Dermis lymphatic vessel endothelial cell (primary cell): ENCODE measurements around the gene NXF1. TPM values are rescaled to one million over a fixed set of nuclear protein-coding genes. Genes with fewer than 3 reads are reported as not detected.

ENCODE experiments used
- total RNA-seq: library from RNA; depleted of rRNA; stranded (reverse); fragments of >200 nt; gene quantifications from 2 replicates; pipeline ENCODE4 v1.2.1, GENCODE V29; 2014

The NXF1 gene
- total RNA-seq = 15.1 and 15.6 TPM in 2 replicates

GRCh38 chr11:62805076-62805892, at the start of gene NXF1:
TSS of gene NXF1 (minus strand) at chr11:62805440. CDS start at chr11:62805356, 84 bp downstream.

GRCh38 chr11:62839050-62839945, 34.1 kb upstream of the NXF1 start, which contains the start of gene WDR74:
TSS of gene WDR74 (minus strand) at chr11:62839590. CDS start at chr11:62839570, 20 bp downstream.

DNA sequence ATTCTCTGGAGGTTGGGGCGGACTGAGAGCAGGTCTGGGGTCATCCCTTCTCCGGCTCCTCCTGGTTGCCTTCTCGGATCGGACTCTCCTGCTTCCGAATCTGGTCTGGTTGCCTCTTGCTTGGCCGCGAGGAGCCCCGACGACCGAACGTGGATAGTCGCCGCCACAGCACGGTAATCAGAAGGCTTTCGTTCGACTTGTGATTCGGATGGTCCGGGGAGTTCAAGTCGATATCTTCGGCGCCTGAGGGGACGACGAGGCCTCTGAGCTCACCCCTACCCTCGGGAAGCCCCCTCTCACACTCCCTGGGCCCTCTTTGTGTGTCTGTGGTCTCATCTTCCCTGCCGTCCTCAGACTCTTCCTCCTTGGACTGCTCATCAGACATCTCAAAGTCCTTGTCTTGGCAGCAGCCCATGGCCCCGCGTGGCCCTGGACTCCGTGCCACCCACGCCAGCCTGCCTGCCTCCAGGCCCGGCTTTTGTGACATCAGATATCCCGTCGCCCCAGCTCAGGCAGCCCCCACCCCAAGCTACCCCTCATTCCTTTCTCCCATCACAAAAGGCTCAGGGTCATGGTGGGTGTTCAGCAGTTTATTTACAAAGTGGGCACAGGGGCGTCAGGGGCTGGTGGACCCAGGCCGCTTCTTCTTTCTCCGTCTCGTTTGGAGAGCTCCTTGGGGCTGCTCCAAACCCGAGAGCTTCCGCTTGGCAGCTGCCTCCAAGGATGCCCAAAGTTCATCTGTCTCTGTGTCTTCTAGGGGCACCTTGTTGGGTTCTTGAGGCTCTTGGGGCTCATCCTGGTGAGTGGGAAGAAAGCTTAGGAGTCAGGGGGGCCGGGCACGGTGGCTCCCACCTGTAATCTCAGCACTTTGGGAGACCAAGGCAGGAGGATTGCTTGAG, 27.3 kb upstream of the NXF1 start, which contains the start of gene TEX54:
Gene TEX54, minus strand, starts transcription at position 506 of the 899 bp plus-strand sequence.

GRCh38 chr11:62831520-62832335, 26.5 kb upstream of the NXF1 start, which contains the start of gene STX5:
TSS of gene STX5 (minus strand) at chr11:62832051. CDS start at chr11:62831243, 808 bp downstream.

GRCh38 chr11:62791501-62792201, 13.6 kb downstream of the NXF1 start, which contains the start of gene TMEM223:
TSS of gene TMEM223 (minus strand) at chr11:62792006. CDS start at chr11:62791994, 12 bp downstream.

GRCh38 chr11:62787005-62787759, 18.1 kb downstream of the NXF1 start, which contains the start of gene TMEM179B:
TSS of gene TMEM179B (plus strand) at chr11:62787402. CDS start at chr11:62787432, 30 bp downstream.

DNA sequence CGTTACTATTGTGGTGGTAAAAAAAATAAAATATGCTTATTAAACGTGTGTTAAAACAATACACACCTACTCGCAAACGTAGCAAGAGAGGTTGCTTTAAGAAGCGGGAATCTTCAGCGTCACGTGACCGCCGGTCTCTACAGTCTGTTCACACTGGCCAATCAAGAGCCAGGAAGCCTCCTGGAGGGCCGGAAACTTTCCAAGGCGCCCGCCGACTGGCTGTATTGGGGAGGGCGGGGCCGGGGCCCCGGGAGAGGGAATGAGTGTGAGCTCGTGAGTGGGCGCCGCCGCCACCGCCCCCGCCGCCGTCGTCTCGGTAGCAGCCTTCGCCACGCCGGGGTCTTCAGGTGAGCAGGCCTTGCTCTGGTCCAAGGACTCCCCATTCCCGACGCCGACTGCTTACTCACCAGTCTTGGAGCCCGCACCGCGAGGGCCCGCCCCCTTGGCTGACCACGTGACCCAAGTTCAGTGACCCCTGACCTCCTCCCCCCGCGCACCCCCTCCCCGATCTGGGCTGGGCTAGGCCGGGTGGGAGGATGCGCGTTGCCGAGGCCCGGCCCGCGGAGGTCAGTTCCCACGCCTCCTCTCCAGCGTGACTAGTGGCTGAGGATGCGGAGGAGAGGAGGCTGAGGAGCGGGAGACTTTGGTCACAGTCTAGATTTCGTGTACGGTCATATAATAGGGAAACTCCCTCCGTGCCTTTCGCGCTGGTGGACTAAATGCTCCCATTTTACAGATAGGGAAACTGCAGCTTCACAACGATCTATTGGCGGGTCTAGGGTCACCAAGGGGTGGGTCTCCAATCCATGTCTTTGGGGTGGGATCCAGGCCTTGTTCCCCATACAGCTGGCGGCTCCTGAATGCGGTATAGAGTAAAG, 33.9 kb downstream of the NXF1 start, which contains the start of gene TAF6L:
Gene TAF6L, plus strand, starts transcription at position 253 of the 878 bp plus-strand sequence. CDS start 4,388 bp downstream, outside the sequence.

GRCh38 chr11:62753736-62754603, 51.3 kb downstream of the NXF1 start, which contains the start of gene ZBTB3:
TSS of gene ZBTB3 (minus strand) at chr11:62754160. CDS start at chr11:62753664, 496 bp downstream.

Other genes starting within 250 kb of the NXF1 start
- gene EEF1G, start 231.5 kb downstream of the NXF1 start, total RNA-seq = 1,528 and 1,531 TPM in 2 replicates
- 11.7 and 13.0 TPM in 2 replicates for gene TUT1, start 213.9 kb downstream of the NXF1 start, total RNA-seq
- 170 and 194 TPM in 2 replicates for gene MTA2, start 203.6 kb downstream of the NXF1 start, total RNA-seq
- 25.7 and 41.2 TPM in 2 replicates for gene EML3, start 192.7 kb downstream of the NXF1 start, total RNA-seq
- gene ROM1, start 192.2 kb downstream of the NXF1 start, total RNA-seq = 2.5 and 4.2 TPM in 2 replicates
- 13.5 and 15.9 TPM in 2 replicates for gene B3GAT3, start 183.5 kb downstream of the NXF1 start, total RNA-seq
- 212 and 258 TPM in 2 replicates for gene GANAB, start 158.8 kb downstream of the NXF1 start, total RNA-seq
- 14.2 and 19.4 TPM in 2 replicates for gene INTS5, start 152.1 kb downstream of the NXF1 start, total RNA-seq
- 27.8 and 28.0 TPM in 2 replicates for gene C11orf98, start 140.2 kb downstream of the NXF1 start, total RNA-seq
- gene CSKMT, start 140.1 kb downstream of the NXF1 start, total RNA-seq = 6.0 and 6.5 TPM in 2 replicates
- 7.7 and 8.7 TPM in 2 replicates for gene UQCC3, start 133.8 kb downstream of the NXF1 start, total RNA-seq
- 1.8 and 1.9 TPM in 2 replicates for gene LBHD1, start 133.2 kb downstream of the NXF1 start, total RNA-seq
- 138 and 227 TPM in 2 replicates for gene UBXN1, start 126.4 kb downstream of the NXF1 start, total RNA-seq
- 0.43 and 0.60 TPM in 2 replicates for gene LRRN4CL, start 115.9 kb downstream of the NXF1 start, total RNA-seq
- gene BSCL2, start 98.0 kb downstream of the NXF1 start, total RNA-seq = 21.1 and 24.7 TPM in 2 replicates
- gene GNG3, start 97.8 kb downstream of the NXF1 start, total RNA-seq = not detected in 2 replicates
- 8.8 and 9.6 TPM in 2 replicates for gene HNRNPUL2, start 78.0 kb downstream of the NXF1 start, total RNA-seq
- gene TTC9C, start 77.0 kb downstream of the NXF1 start, total RNA-seq = 25.8 and 27.8 TPM in 2 replicates
- 11.8 and 12.0 TPM in 2 replicates for gene ZBTB3, start 51.3 kb downstream of the NXF1 start, total RNA-seq
- gene POLR2G, start 43.9 kb downstream of the NXF1 start, total RNA-seq = 71.1 and 73.1 TPM in 2 replicates
- gene TAF6L, start 34.0 kb downstream of the NXF1 start, total RNA-seq = 27.8 and 34.7 TPM in 2 replicates
- 21.8 and 30.8 TPM in 2 replicates for gene TMEM179B, start 18.0 kb downstream of the NXF1 start, total RNA-seq
- gene TMEM223, start 13.4 kb downstream of the NXF1 start, total RNA-seq = 9.6 and 11.8 TPM in 2 replicates
- 41.9 and 42.4 TPM in 2 replicates for gene STX5, start 26.6 kb upstream of the NXF1 start, total RNA-seq
- not detected in 2 replicates for gene TEX54, start 27.4 kb upstream of the NXF1 start, total RNA-seq
- 93.5 and 192 TPM in 2 replicates for gene WDR74, start 34.1 kb upstream of the NXF1 start, total RNA-seq
- 43.7 and 49.4 TPM in 2 replicates for gene SLC3A2, start 75.5 kb upstream of the NXF1 start, total RNA-seq
- gene CHRM1, start 115.9 kb upstream of the NXF1 start, total RNA-seq = not detected in 2 replicates
- not detected in 2 replicates for gene SLC22A6, start 179.5 kb upstream of the NXF1 start, total RNA-seq
- gene SLC22A8, start 210.4 kb upstream of the NXF1 start, total RNA-seq = not detected in 2 replicates